ENCODE measurements around the gene SERF2.
"Not testable (repeated sequence)": the region's sequence is repeated elsewhere in the genome, so short reads cannot be mapped to it uniquely, and the experiment has no call there.

SERF2 gene

GRCh38 chr15:43808960-43809678 lies 17.0 kb downstream of the SERF2 start:
- H3K36me3 ChIP-seq (ENCODE audit: low read length): peaks cover 32% of the 10 kb centered on the region
- H3K4me2 ChIP-seq (ENCODE audit: low read depth, low read length, poor library complexity, severe bottlenecking): peak overlapping the region; percentile 83
- TF ChIP-seq CTCF (IDR thresholded peaks at IDR 0.05; ENCODE audit: insufficient read depth, low read length, poor library complexity, severe bottlenecking): no peak
- no peak for TF ChIP-seq EZH2phosphoT487 (conservative IDR thresholded peaks at IDR 0.05; ENCODE audit: low read length)

DNA sequence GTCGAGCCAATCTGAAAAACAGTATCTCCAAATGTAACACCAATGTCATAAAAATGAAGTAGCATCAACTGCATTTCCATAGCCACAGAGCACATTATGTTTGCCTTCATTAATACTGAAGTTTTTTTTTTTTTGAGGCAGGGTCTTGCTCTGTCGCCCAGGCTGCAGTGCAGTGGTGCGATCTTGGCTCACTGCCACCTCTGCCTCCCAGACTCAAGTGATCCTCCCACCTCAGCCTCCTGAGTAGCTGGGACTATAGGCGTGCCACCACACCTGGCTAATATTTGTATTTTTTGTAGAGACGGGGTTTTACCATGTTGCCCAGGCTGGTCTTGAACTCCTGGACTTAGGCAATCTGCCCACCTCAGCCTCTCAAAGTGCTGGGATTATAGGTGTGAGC lies 22.9 kb downstream of the SERF2 start:
- H3K27ac ChIP-seq (ENCODE audit: low read depth, low read length); H3K27me3 ChIP-seq (ENCODE audit: low read length); H3K4me2 ChIP-seq (ENCODE audit: low read depth, low read length, poor library complexity, severe bottlenecking); H3K9me3 ChIP-seq (ENCODE audit: insufficient read depth, low read length); H3K9ac ChIP-seq (ENCODE audit: low read length); H3K4me3 ChIP-seq (ENCODE audit: insufficient read depth, low read length, poor library complexity, severe bottlenecking); H2AFZ ChIP-seq (ENCODE audit: low read depth, low read length, severe bottlenecking); H4K20me1 ChIP-seq (ENCODE audit: low read depth, low read length); H3K9me2 ChIP-seq (replicated peaks; ENCODE audit: insufficient read depth, low read length): not testable (repeated sequence)
- Histone ChIP-seq H3F3A (ENCODE audit: insufficient read depth) (peaks cover 12% of the 10 kb centered on the region), H3K36me3 (ENCODE audit: low read length) (peaks cover 41% of the 10 kb centered on the region), H3K79me2 (ENCODE audit: insufficient read depth, low read length) (peaks cover 40% of the 10 kb centered on the region)

More at GRCh38 chr15:43808960-43809678, 17.0 kb downstream of the SERF2 start:
- 0 out of 2 replicates have a peak, but pooled peaks cover 3% of the 10 kb centered on the region for H3K79me2 ChIP-seq (ENCODE audit: insufficient read depth, low read length)
- H3K9me3 ChIP-seq (ENCODE audit: insufficient read depth, low read length): no peaks in the 10 kb centered on the region
- peak overlapping the region; percentile 99 for H3K27ac ChIP-seq (ENCODE audit: low read depth, low read length)
- H2AFZ ChIP-seq (ENCODE audit: low read depth, low read length, severe bottlenecking): no peak overlapping the region
- no peaks in the 10 kb centered on the region for H3K9me2 ChIP-seq (replicated peaks; ENCODE audit: insufficient read depth, low read length)
- peak overlapping the region; percentile 33 for H3K4me3 ChIP-seq (ENCODE audit: insufficient read depth, low read length, poor library complexity, severe bottlenecking)
- H4K20me1 ChIP-seq (ENCODE audit: low read depth, low read length): no peaks in the 10 kb centered on the region
- peaks cover 58% of the 10 kb centered on the region for H3F3A ChIP-seq (ENCODE audit: insufficient read depth)
- peak overlapping the region; percentile 57 for H3K9ac ChIP-seq (ENCODE audit: low read length)
- H3K27me3 ChIP-seq (ENCODE audit: low read length): no peaks in the 10 kb centered on the region

GRCh38 chr15:43821505-43821904 lies 29.4 kb downstream of the SERF2 start:
- H3K27ac ChIP-seq (ENCODE audit: low read depth, low read length): peak overlapping the region; percentile 19
- peak overlapping the region; percentile 51 for H3K4me3 ChIP-seq (ENCODE audit: insufficient read depth, low read length, poor library complexity, severe bottlenecking)
- H3K9me3 ChIP-seq (ENCODE audit: insufficient read depth, low read length): no peaks in the 10 kb centered on the region
- no peaks in the 10 kb centered on the region for H3K9me2 ChIP-seq (replicated peaks; ENCODE audit: insufficient read depth, low read length)
- H3K36me3 ChIP-seq (ENCODE audit: low read length): peaks cover 21% of the 10 kb centered on the region
- TF ChIP-seq EZH2phosphoT487 (conservative IDR thresholded peaks at IDR 0.05; ENCODE audit: low read length): no peak
- no peak for TF ChIP-seq CTCF (IDR thresholded peaks at IDR 0.05; ENCODE audit: insufficient read depth, low read length, poor library complexity, severe bottlenecking)
- H3K9ac ChIP-seq (ENCODE audit: low read length): peak overlapping the region; percentile 39; the same call in 1 of the 2 replicates
- H2AFZ ChIP-seq (ENCODE audit: low read depth, low read length, severe bottlenecking): no peak overlapping the region
- peaks cover 84% of the 10 kb centered on the region for H3K79me2 ChIP-seq (ENCODE audit: insufficient read depth, low read length)
- no peaks in the 10 kb centered on the region for H3K27me3 ChIP-seq (ENCODE audit: low read length)
- peak overlapping the region; percentile 95 for H3K4me2 ChIP-seq (ENCODE audit: low read depth, low read length, poor library complexity, severe bottlenecking)
- peaks cover 3% of the 10 kb centered on the region; the same call in 1 of the 2 replicates for H4K20me1 ChIP-seq (ENCODE audit: low read depth, low read length)
- H3F3A ChIP-seq (ENCODE audit: insufficient read depth): peaks cover 19% of the 10 kb centered on the region

All from SU-DHL-6 (cell line).